T-helper 22 cell (primary cell): ENCODE data around the gene CREB5.
"Not testable (repeated sequence)": the region's sequence is repeated elsewhere in the genome, so short reads cannot be mapped to it uniquely, and the experiment has no call there.

Source experiments
- DNase-seq: peaks from one replicate; pipeline ENCODE4 v3.0.0-alpha.2; 2020; ENCODE audit warnings: low read depth

The CREB5 gene, protein sequence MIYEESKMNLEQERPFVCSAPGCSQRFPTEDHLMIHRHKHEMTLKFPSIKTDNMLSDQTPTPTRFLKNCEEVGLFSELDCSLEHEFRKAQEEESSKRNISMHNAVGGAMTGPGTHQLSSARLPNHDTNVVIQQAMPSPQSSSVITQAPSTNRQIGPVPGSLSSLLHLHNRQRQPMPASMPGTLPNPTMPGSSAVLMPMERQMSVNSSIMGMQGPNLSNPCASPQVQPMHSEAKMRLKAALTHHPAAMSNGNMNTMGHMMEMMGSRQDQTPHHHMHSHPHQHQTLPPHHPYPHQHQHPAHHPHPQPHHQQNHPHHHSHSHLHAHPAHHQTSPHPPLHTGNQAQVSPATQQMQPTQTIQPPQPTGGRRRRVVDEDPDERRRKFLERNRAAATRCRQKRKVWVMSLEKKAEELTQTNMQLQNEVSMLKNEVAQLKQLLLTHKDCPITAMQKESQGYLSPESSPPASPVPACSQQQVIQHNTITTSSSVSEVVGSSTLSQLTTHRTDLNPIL

DNA sequence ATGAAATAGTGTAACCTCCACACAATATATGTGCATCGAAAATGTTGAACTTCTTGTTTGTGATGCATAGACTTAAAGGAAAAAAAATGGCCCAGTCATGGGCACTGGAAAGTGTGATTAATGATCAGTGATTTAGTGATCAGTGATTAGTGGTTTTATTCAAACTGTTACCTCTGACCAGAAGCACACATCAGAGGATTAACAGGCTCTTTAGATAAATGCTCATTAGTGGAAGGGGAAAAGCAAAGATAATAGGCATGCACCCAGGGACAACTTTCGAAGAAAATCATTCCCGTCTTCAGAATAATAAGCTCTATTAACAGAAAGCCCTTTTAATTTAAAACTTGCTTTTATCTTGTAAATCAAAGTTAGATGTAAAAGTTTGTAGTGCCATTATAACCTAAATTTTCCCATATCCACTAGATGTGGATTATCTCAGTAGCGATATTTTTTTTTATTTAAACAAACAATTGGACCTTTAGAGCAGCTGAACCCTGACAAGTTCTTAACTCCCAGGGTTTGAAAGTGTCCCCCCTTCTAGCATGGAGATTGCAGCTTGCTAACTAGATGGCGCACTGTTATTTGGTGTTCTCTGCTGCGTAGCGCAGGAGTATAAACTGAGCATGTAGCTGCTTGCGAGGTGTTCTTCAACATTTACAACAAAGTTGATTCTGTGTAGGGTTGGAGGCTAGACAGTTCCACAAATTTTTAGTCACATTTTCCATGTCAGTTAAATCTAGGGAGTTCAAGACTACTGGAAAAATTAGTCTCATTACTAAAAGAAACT is at the start of gene CREB5:
TSS of gene CREB5 (plus strand) at position 643 of the 787 bp plus-strand sequence. CDS start 397 bp downstream, outside the sequence.
- no peak for DNase-seq

GRCh38 chr7:28362812-28363211 is 49.5 kb upstream of the CREB5 start:
- no peak for DNase-seq

- no peak for DNase-seq
Measured at GRCh38 chr7:28364082-28364481, 48.2 kb upstream of the CREB5 start.

DNA sequence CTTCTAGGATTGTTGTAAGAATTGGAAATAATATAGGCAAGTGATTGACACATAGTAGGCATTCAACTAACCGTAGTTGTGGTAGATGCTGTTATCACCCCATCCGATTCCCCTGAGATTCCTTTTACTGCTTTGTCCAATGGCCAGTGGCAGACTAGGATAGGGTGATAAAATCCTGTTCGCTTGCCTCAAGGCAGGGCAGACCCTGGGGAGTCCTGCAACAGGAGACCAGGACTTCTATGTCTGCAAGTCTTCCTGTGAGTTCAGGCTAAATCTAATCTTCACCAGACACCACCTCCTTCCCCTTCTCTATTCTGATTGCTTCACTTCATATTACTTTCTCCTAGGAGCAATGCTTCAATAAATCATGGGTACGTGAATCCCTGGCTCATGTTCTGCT is 42.8 kb upstream of the CREB5 start:
- no peak for DNase-seq

DNA sequence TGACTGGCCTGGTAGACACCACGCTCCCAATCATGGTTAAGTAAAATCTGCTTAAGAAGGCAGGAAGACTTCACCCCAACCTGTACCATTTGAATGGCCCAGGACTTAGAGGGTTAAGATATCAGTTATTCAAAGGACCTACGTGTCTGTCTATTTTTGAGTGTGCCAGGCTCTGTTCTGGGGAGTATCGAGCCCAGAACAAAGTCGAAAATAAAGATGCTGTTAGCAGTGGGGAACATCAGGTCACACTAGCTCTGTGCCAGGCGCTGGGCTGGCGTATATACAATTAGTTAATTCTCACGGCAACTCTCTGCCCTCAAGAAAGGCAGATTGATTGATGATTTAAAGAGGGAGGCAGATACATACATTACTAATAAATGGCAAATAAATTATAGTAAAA is 40.5 kb upstream of the CREB5 start:
- no peak for DNase-seq

GRCh38 chr7:28373990-28374389 is 38.3 kb upstream of the CREB5 start:
- no peak for DNase-seq

GRCh38 chr7:28375729-28376128 is 36.6 kb upstream of the CREB5 start:
- DNase-seq: no peak

DNA sequence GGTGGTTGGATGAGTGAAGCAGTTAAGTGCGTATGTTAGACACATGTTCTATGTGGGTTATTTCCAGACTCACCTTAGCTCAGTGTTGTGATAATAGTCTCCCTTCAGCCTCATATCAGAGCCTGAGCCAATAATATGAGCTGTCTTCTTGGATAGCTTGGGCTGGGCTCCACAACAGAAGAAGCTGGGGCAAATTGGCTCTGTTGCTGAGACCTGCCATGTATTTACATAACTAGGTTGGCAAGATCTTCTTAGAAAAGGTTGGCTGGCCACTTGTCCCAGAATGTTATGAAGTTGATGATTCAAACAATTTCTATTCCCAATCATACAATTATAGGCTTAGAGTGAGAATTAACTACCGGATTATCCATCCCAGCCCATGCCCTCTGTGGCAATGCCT is 35.7 kb upstream of the CREB5 start:
- DNase-seq: no peak

- DNase-seq: no peak
Measured at GRCh38 chr7:28378574-28379149, 33.7 kb upstream of the CREB5 start.

- DNase-seq: no peak
Measured at GRCh38 chr7:28381466-28381865, 30.9 kb upstream of the CREB5 start.

GRCh38 chr7:28382144-28382543 is 30.2 kb upstream of the CREB5 start:
- no peak for DNase-seq

GRCh38 chr7:28383975-28384374 is 28.3 kb upstream of the CREB5 start:
- DNase-seq: no peak

DNA sequence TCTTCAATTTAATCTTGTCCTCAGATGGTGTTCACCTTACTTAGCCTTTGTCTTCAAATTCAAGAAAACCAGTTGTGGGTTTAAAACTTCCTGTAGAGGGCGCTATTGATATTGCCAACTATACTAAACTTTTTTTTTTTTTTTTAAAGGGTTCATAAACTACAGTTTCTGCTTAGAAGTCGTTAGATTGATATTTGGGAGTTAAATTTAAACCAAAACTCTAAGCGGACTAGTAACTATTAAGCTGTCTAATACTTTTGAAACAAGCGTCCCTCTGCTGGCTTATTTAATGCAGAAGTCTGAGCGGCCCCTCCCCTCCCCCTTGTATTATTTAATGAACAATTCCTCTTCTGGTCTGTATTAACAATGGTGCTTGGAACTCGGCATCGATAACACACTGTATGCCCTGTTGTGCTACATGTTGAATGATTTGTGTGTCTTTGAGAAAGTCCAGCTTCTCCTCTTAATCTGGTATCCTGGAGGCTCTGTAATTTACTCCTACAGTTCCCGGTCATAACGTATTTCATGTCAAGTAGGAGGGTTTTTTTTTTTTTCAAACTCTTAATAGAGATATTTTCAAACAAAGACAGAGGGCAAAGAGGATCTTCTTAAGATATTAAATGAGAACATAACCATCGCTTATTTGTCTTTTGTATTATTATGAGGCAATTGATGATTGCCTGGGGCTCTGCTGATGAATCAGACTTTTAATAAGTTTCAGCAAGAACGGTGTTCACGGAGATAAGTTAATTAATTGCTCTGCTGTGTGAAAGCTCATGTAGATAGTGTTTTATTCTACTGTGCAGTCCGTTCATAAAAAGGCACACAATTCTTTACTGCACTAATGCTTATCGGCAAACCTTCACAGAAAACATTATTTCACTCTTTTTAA is 22.6 kb upstream of the CREB5 start:
- DNase-seq: no peak

GRCh38 chr7:28390426-28390825 is 21.9 kb upstream of the CREB5 start:
- DNase-seq: no peak

GRCh38 chr7:28392289-28392688 is 20.0 kb upstream of the CREB5 start:
- no peak for DNase-seq

- DNase-seq: no peak
Measured at GRCh38 chr7:28395404-28395803, 16.9 kb upstream of the CREB5 start.

DNA sequence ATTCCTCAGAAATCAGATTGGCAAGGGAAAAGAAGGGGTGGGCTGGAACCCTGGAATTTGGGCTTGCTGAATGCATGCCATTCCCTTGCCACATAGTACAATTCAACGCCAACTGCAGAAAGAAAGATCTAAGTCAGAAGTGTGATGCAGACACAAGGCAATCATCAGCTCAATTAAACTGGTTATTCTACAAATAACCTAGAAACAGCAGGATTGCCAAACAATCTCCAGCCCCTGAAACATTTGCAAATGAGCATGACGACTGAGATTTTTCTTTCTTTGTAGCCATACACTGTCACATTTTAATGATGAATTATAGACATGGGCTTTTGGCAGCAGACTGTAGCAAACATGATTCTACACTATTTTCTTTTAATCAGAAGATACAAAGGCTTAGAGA is 16.5 kb upstream of the CREB5 start:
- DNase-seq: no peak

- DNase-seq: no peak
Measured at GRCh38 chr7:28397141-28397540, 15.2 kb upstream of the CREB5 start.

- DNase-seq: no peak
Measured at GRCh38 chr7:28400838-28401360, 11.4 kb upstream of the CREB5 start.

DNA sequence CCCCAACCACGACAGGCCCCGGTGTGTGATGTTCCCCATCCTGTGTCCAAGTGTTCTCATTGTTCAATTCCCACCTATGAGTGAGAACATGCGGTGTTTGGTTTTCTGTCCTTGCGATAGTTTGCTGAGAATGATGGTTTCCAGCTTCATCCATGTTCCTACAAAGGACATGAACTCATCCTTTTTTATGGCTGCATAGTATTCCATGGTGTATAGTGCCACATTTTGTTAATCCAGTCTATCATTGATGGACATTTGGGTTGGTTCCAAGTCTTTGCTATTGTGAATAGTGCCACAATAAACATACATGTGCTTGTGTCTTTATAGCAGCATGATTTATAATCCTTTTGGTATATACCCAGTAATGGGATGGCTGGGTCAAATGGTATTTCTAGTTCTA is 10.8 kb upstream of the CREB5 start:
- DNase-seq: not testable (repeated sequence)

- DNase-seq: no peak
Measured at GRCh38 chr7:28405662-28406061, 6.7 kb upstream of the CREB5 start.

- DNase-seq: no peak
Measured at GRCh38 chr7:28406192-28406591, 6.1 kb upstream of the CREB5 start.
